ENCODE data around the gene CPNE6. TPM values are rescaled to one million over a fixed set of nuclear protein-coding genes. Genes with fewer than 3 reads are reported as not detected.

Gene CPNE6
- total and polyA plus RNA-seq, 2 of the 13 experiments (the other 11 are each of a cell fraction or from before 2014, with no cell fraction given) = not detected

DNA sequence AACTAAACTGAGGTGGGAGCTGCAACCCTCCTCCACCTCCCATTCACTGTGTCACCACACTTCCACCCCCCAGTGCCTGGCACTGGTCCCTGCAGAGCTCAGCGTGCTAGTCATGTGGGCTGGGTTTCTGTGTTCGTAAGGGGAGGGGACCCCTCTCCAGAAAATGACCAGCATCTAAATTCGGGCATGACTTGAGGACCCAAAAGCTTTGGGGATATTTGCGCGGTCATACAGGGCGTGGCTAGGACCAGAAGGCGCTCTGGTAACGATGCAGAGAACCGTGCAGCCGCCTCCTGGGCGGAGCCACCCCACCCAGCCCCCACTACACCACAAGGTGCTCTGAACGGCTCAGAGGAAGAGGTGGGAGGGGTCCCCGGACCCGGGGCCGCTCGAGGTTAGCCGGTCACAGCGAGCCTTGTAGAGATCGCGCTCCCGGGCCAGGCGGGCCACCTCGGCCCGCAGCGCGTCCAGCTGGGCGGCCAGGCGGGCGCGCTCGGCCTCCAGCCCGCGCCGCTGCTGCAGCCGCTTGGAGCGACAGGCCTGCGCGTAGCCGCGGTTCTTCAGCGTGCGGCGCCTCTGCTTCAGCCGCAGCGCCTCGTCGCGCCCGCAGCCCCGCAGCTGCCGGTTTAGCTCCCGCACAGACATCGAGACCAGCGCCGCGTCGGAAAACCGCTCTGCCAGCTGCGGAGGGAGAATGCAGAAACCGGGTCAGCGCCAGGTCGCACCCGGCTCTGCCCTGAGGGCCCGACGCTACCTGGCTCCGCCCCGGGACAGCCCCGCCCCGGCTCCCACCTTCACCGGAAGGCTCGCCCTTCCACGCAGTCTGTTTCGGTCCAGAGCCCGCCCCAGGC is 9.8 kb downstream of the CPNE6 start (continued):
- TF ChIP-seq, protein P1, sequence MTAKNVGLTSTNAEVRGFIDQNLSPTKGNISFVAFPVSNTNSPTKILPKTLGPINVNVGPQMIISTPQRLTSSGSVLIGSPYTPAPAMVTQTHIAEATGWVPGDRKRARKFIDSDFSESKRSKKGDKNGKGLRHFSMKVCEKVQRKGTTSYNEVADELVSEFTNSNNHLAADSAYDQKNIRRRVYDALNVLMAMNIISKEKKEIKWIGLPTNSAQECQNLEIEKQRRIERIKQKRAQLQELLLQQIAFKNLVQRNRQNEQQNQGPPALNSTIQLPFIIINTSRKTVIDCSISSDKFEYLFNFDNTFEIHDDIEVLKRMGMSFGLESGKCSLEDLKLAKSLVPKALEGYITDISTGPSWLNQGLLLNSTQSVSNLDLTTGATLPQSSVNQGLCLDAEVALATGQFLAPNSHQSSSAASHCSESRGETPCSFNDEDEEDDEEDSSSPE (CRISPR knock-in tag; IDR thresholded peaks at IDR 0.05) = peak; percentile 29
- TF ChIP-seq ZNF772 (CRISPR knock-in tag; IDR thresholded peaks at IDR 0.05) (peak; percentile 10; the same call in 1 of the 2 replicates), RFX5 (IDR thresholded peaks at IDR 0.05; ENCODE audit: low read depth, low read length) (no peak), ZNF382 (CRISPR knock-in tag; IDR thresholded peaks at IDR 0.05; ENCODE audit: borderline replicate concordance) (no peak), SRF (IDR thresholded peaks at IDR 0.05; ENCODE audit: low read depth, low read length) (no peak), RXRB (CRISPR knock-in tag; IDR thresholded peaks at IDR 0.05; ENCODE audit: borderline replicate concordance) (peak; percentile 3; the same call in 1 of the 2 replicates), CENPT (CRISPR knock-in tag; IDR thresholded peaks at IDR 0.05; ENCODE audit: low read depth) (no peak; the same call in 1 of the 2 replicates), ZNF530 (CRISPR knock-in tag; IDR thresholded peaks at IDR 0.05; ENCODE audit: low read depth) (no peak), ZSCAN30 (CRISPR knock-in tag; IDR thresholded peaks at IDR 0.05) (no peak), ZNF367 (CRISPR knock-in tag; IDR thresholded peaks at IDR 0.05; ENCODE audit: borderline replicate concordance) (no peak), TAF1 (CRISPR knock-in tag; IDR thresholded peaks at IDR 0.05) (peak; percentile 57; the same call in 1 of the 2 replicates), MEIS1 (CRISPR knock-in tag; IDR thresholded peaks at IDR 0.05; ENCODE audit: borderline replicate concordance) (no peak), ZFP62 (CRISPR knock-in tag; IDR thresholded peaks at IDR 0.05) (no peak), ATM (IDR thresholded peaks at IDR 0.05; ENCODE audit: borderline replicate concordance) (no peak), KLF12 (CRISPR knock-in tag; IDR thresholded peaks at IDR 0.05; ENCODE audit: borderline replicate concordance) (peak; percentile 71), HNRNPUL1 (IDR thresholded peaks at IDR 0.05; ENCODE audit: low read depth, low read length) (no peak), CEBPB (IDR thresholded peaks at IDR 0.05; ENCODE audit: borderline replicate concordance, low read depth, low read length) (no peak), ZNF33B (CRISPR knock-in tag; IDR thresholded peaks at IDR 0.05) (no peak), TP53 (CRISPR knock-in tag; conservative IDR thresholded peaks at IDR 0.05) (no peak), MIER3 (CRISPR knock-in tag; IDR thresholded peaks at IDR 0.05; ENCODE audit: borderline replicate concordance) (no peak), KDM4B (CRISPR knock-in tag; IDR thresholded peaks at IDR 0.05) (no peak), NPAS2 (CRISPR knock-in tag; IDR thresholded peaks at IDR 0.05; ENCODE audit: borderline replicate concordance) (no peak), ZNF850 (CRISPR knock-in tag; conservative IDR thresholded peaks at IDR 0.05) (no peak), ZNF224 (CRISPR knock-in tag; IDR thresholded peaks at IDR 0.05) (peak; percentile 80; the same call in 1 of the 2 replicates)
- TF ChIP-seq, protein P2, sequence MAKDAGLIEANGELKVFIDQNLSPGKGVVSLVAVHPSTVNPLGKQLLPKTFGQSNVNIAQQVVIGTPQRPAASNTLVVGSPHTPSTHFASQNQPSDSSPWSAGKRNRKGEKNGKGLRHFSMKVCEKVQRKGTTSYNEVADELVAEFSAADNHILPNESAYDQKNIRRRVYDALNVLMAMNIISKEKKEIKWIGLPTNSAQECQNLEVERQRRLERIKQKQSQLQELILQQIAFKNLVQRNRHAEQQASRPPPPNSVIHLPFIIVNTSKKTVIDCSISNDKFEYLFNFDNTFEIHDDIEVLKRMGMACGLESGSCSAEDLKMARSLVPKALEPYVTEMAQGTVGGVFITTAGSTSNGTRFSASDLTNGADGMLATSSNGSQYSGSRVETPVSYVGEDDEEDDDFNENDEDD (CRISPR knock-in tag; IDR thresholded peaks at IDR 0.05; ENCODE audit: borderline replicate concordance) = peak; percentile 80
- TF ChIP-seq, protein P3, sequence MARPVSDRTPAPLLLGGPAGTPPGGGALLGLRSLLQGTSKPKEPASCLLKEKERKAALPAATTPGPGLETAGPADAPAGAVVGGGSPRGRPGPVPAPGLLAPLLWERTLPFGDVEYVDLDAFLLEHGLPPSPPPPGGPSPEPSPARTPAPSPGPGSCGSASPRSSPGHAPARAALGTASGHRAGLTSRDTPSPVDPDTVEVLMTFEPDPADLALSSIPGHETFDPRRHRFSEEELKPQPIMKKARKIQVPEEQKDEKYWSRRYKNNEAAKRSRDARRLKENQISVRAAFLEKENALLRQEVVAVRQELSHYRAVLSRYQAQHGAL (CRISPR knock-in tag; IDR thresholded peaks at IDR 0.05; ENCODE audit: not compliant biosample characterization) = peak; percentile 70

Data from HepG2 (cell line).